HG02884 (cell line): ENCODE data around the gene SPPL2B.
"Not testable (repeated sequence)": the region's sequence is repeated elsewhere in the genome, so short reads cannot be mapped to it uniquely, and the experiment has no call there.

Source experiments
- ATAC-seq: cut with Tn5 transposase; IDR thresholded peaks from one replicate; pipeline ENCODE4 v1.9.1; 2021; ENCODE audit warnings: mild to moderate bottlenecking, moderate library complexity; ENCODE audit not compliant: unreplicated experiment

The SPPL2B gene

GRCh38 chr19:2336528-2337328, 8.2 kb downstream of the SPPL2B start:
- no peak for ATAC-seq

DNA sequence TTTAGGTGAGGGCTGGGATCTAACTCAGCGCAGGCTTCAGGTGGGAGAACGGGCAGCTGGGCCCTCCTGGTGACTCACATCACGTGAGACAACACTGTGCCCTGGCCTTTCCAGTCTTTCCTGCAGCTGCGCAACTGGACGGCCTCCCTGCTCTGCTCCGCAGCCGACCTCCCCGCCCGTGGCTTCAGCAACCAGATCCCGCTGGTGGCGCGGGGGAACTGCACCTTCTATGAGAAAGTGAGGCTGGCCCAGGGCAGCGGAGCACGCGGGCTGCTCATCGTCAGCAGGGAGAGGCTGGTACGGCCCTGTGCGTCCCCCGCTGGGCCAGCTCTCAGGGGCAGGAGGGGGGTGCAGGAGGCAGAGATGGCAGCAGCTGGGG, 8.8 kb downstream of the SPPL2B start:
- ATAC-seq = no peak

- ATAC-seq = no peak
Observed at GRCh38 chr19:2338055-2338615, 9.7 kb downstream of the SPPL2B start.

DNA sequence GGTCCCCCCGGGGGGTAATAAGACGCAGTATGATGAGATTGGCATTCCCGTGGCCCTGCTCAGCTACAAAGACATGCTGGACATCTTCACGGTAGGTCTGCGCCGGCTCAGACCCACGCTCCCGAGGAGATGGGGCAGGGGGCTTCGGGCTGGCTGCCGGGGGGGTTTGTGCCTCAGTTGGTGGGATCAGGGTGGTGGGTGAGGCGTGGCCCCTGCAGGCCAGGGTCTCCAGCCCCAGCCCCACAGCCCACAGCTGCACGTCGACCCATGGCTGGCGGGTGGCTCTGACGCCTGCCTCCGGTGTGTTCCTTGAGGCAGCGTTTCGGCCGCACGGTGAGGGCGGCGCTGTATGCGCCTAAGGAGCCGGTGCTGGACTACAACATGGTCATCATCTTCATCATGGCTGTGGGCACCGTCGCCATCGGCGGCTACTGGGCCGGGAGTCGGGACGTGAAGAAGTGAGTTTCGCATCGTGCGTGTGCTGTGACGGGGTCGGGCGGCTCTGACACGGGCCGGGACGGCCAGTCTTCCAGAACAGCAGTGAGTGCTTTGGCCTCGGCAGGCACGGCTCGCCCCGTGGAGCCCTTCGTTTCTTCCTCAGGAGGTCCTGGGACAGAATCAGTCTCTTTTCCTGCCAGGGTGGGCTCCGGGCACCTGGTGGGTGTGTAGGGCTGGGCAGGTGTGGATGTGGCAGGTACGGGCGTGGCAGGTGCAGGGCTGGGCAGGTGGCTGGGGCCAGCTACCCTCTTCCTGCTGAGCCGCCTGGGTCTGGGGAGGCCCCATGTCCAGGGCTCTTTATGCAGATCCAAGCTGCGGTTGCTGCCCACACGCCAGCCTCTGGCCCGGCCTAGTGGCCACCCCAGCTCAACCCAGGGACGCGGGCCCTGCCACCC, 10.5 kb downstream of the SPPL2B start:
- no peak for ATAC-seq

DNA sequence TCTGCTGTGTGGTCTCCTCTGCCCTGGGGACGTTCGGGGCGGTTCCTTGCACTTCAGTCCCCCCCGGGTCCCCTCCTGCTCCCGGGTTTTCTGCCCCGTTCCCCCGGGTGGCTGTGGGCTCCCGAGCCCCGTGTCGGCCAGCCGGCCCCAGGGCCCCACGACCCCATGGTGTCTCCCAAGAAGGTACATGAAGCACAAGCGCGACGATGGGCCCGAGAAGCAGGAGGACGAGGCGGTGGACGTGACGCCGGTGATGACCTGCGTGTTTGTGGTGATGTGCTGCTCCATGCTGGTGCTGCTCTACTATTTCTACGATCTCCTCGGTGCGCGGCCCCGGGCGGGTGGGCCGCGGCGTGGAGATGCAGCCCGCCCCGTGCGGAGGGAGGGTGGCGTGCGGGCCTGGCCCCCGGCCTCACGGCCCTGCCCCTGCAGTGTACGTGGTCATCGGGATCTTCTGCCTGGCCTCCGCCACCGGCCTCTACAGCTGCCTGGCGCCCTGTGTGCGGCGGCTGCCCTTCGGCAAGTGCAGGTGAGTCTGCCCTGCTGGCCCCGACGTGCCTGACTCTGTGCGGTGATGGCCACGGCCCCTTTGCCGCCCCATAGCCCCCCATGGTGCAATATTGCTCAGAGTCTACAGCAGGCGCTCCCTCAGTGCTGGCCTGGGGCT, 11.3 kb downstream of the SPPL2B start:
- no peak for ATAC-seq

DNA sequence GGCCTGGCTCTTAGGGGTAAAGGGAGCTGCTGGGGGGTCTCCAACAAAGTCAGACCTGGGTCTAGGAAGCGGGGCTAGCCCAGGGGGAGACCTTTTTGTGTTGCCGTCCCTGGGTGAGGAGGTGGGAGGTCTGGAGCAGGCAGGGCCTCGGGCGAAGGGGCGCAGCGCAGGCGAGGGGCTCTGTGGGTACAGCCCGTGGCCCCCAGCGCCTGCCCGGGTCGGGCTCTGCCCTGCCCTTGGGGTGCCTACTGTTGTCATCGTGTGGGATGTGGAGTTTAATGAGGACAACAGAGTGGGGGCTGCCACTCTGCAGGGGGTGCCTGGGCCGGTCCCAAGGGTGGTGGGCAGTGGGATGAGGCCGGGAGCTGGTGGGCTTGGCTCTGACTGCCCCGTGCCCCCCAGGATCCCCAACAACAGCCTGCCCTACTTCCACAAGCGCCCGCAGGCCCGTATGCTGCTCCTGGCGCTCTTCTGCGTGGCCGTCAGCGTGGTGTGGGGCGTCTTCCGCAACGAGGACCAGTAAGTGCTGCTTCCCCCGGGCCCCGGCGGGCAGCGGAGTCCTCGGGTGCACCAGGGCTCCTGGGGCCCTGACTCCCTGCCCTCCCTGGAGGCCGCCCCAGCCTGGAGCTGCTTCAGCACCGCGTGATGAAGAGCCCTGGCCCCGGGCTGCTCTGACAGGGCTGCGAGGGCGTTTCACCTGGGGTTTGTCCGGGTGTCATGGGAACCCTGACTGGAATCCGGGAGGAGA, 12.2 kb downstream of the SPPL2B start:
- ATAC-seq = no peak

DNA sequence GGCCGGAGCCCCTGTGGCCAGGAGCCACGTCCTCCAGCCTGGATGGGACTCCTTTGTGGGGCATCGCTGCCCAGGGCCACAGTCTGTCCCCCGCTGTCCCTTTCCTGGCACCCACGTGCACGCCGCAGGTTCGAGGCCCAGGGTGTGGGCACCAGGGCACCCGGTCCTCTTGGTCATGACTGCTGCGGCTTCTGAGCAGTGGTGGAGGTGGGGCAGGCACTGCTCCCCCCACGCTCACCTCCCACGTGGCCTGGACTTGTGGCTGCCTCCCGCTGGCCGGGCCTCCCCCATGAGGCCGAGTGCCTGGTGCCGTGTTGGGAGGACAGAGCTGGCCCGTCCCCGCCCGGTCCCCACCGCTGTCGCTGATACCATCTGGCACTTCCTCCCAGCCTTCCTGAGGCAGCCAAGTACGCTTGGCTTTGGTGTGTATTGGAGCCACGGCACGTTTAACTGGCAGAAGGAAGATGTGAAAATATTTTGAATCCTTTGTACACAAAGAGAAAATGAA, 12.8 kb downstream of the SPPL2B start:
- no peak for ATAC-seq

DNA sequence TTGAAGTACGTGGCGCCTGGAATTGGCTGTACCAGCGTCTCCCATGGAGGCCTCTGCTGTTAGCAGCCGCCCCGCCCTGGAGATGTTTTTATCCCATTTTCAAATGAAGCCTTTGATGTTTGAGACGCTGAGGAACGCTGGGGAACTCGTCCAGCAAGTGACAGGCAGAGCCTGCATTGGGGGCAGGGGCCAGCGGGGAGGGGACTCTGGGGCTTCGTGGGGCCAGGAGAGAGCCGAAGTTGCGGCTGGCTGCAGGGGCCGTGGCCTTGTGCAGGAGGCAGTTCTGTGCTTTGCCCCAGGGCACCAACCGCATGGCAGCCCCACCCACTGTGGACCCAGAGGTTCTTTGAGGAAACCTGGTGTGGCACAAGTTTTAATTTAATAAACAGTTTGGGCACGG, 13.5 kb downstream of the SPPL2B start:
- ATAC-seq = no peak

DNA sequence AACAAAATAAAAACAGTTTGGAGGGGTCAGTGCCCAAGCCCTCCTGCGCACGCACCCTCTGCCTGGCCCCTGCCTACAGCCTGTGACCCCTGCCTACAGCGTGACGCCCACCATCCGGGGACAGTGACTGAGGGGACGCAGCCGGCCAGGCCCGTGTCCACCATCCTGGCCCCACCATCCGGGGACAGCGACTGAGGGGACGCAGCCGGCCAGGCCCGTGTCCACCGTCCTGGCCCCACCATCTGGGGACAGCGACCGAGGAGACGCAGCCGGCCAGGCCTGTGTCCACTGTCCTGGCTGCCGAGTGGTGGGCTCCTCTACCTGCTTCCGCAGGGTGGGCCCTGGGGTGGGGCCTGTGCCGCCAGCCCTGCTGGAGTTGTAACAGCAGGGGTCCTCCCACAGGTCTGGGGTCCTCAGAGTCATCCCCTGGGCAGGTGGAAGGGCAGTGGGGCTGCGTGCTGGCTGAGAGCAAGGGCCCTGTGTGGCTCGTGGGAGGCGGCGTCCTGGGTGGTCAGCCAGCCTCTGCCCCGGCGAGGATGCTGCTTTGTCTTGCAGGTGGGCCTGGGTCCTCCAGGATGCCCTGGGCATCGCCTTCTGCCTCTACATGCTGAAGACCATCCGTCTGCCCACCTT, 14.3 kb downstream of the SPPL2B start:
- ATAC-seq = no peak

GRCh38 chr19:2343289-2343982, 15.0 kb downstream of the SPPL2B start:
- ATAC-seq = no peak

DNA sequence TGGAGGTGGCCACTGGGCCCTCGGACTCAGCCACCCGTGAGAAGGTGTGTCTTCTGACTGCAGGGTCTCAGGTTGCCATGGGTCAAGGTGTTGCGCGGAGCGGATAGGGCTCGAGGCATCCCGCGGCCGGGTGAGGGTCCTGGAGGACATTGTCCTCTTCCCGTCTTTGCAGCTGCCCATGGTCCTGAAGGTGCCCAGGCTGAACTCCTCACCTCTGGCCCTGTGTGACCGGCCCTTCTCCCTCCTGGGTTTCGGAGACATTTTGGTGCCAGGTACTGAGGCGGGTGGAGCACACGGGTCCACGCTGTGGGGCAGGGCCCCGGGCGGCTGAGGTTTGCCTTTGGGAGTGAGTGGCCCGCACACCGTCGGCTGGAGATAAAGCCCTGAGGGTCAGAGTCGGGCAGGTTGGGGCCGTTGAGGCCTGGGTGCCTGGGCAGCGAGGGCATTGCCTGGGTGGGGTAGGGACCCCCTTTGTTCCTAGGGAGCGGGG, 15.9 kb downstream of the SPPL2B start:
- ATAC-seq = no peak

DNA sequence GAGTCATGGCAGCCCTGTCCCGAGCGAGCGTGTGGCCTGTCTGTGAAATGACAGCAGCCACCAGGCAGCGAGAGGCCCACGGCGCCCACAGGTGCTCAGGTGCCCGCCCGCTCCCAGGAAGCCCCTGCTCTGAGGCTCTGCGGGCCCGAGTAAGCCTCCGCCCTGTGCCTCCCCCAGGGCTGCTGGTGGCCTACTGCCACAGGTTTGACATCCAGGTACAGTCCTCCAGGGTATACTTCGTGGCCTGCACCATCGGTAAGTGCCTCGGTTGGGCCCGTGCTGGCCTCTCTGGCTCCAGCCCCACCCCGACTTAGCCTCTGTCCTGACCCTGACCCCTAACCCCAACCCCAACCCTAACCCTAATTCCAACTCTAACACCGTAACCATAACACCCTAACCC, 16.6 kb downstream of the SPPL2B start:
- no peak for ATAC-seq

- no peak for ATAC-seq
Observed at GRCh38 chr19:2345794-2346663, 17.5 kb downstream of the SPPL2B start.

DNA sequence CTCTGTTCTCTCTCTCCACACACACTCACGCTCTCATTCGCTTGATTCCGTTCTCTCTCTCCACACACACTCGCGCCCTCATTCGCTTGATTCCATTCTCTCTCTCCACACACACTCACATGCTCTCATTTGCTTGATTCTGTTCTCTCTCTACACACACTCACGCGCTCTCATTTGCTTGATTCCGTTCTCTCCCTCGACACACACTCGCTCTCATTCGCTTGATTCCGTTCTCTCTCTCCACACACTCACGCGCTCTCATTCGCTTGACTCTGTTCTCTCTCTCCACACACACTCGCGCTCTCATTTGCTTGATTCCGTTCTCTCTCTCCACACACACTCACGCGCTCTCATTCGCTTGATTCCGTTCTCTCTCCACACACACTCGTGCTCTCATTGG, 21.3 kb downstream of the SPPL2B start:
- not testable (repeated sequence) for ATAC-seq

DNA sequence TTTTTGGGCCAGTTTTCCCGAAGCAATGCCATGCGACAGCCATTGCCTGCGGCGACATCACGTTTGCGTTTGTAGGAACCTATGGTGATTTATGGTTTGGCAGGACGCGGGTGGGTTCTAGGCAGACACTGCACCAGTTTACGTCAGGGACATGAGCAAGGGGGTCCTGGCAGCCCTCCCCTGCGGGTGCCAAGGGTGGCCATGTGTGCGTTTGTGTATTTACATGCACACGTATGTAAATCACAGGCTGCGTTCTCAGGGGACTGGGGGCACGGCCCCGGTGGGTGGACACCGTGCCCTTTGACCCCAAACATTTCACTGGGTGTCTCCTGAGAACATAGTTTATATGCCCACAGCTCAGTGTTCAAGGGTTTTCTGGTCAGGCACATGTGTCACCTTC, 22.2 kb downstream of the SPPL2B start:
- no peak for ATAC-seq

GRCh38 chr19:2351591-2351990, 23.1 kb downstream of the SPPL2B start:
- no peak for ATAC-seq

- no peak for ATAC-seq
Observed at GRCh38 chr19:2352121-2352520, 23.6 kb downstream of the SPPL2B start.
